Dendritic cell treated with granulocyte-macrophage colony-stimulating factor and Interleukin-4, amounts not matched to agents 40 ng/mL and 50 ng/mL, for 4 days (primary cell): ENCODE measurements around the gene ATF4.
A peak's percentile ranks its signal among the peaks of the same experiment; 100 is the strongest.

Source experiments
- H3K27ac Mint-ChIP-seq: one replicate; pipeline ENCODE4 v1.8.0; 2022; ENCODE audit warnings: mild to moderate bottlenecking, mixed read lengths
- H3K27me3 Mint-ChIP-seq: one replicate; pipeline ENCODE4 v1.8.0; 2022; ENCODE audit warnings: mild to moderate bottlenecking, mixed read lengths
- H3K36me3 Mint-ChIP-seq: one replicate; pipeline ENCODE4 v1.8.0; 2022; ENCODE audit warnings: low read depth, mixed read lengths
- H3K4me1 Mint-ChIP-seq: one replicate; pipeline ENCODE4 v1.8.0; 2022; ENCODE audit warnings: low read depth, mixed read lengths
- H3K4me3 Mint-ChIP-seq: one replicate; pipeline ENCODE4 v1.8.0; 2022; ENCODE audit warnings: mild to moderate bottlenecking, moderate library complexity, mixed read lengths
- H3K9me3 Mint-ChIP-seq: one replicate; pipeline ENCODE4 v1.8.0; 2022; ENCODE audit warnings: mixed read lengths
- intact Hi-C: fragments of 100-400 bp; cut with micrococcal nuclease; formaldehyde crosslinking; loops from one replicate; pipeline ENCODE4 v1.15.0; 2022

Gene ATF4

GRCh38 chr22:39522567-39523300 is 2.4 kb downstream of the ATF4 start:
- Mint-ChIP-seq H3K27ac (peak overlapping the region; percentile 100), H3K27me3 (no peaks in the 10 kb centered on the region), H3K4me1 (peaks cover 73% of the 10 kb centered on the region), H3K36me3 (peaks cover 82% of the 10 kb centered on the region), H3K4me3 (peak overlapping the region; percentile 94), H3K9me3 (no peaks in the 10 kb centered on the region)
- intact Hi-C loops = loop anchor here (10.0 kb wide), 2 partner anchors 208 to 348 kb away; partner anchors contain the start of gene RPL3

DNA sequence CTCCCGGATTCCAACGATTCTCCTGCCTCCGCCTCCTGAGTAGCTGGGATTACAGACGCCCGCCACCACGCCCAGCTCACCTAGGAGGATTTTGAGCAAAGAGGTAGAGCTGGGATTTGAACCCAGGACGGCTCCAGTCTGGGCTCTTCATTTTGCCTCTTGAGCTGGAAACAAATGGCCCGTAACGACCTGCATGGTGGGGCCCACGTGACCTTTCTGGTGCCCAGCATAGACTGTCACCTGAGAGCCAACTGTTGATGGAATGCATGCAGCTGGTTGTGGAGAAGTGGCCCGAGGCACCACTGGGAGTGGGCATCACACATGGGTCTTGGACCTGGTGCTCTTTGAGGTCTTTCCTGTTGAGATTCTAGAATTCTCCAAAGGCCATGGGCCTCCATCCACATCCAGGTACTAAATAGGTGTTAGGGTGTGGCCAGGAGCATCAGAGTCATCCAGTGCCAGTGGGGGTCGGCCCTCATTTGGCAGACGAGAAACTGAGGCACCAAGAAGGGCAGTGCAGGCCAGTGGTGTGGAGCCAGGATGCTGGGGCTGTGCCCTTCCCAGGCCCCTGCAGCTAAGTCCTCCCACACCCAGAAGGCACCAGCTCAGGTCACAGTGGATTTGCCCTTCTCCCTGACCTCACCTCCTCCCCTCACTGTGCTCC is 3.9 kb downstream of the ATF4 start:
- intact Hi-C loops = loop anchor here (10.0 kb wide), 2 partner anchors 209 to 349 kb away; partner anchors contain the start of gene RPL3
- H3K27ac Mint-ChIP-seq = peak overlapping the region; percentile 100
- H3K27me3 Mint-ChIP-seq = no peaks in the 10 kb centered on the region
- H3K9me3 Mint-ChIP-seq = no peaks in the 10 kb centered on the region
- peaks cover 77% of the 10 kb centered on the region for H3K4me1 Mint-ChIP-seq
- H3K36me3 Mint-ChIP-seq = peaks cover 96% of the 10 kb centered on the region
- H3K4me3 Mint-ChIP-seq = peak overlapping the region; percentile 13

- peaks cover 97% of the 10 kb centered on the region for H3K36me3 Mint-ChIP-seq
- intact Hi-C loops = loop anchor here (5.0 to 10.0 kb wide), 3 partner anchors 210 to 692 kb away; partner anchors contain the start of gene RPL3
- H3K9me3 Mint-ChIP-seq = no peaks in the 10 kb centered on the region
- no peaks in the 10 kb centered on the region for H3K27me3 Mint-ChIP-seq
- H3K4me1 Mint-ChIP-seq = peaks cover 84% of the 10 kb centered on the region
- H3K27ac Mint-ChIP-seq = peak overlapping the region; percentile 100
- no peak overlapping the region for H3K4me3 Mint-ChIP-seq
These were observed 4.6 kb downstream of the ATF4 start for GRCh38 chr22:39524753-39525657.

DNA sequence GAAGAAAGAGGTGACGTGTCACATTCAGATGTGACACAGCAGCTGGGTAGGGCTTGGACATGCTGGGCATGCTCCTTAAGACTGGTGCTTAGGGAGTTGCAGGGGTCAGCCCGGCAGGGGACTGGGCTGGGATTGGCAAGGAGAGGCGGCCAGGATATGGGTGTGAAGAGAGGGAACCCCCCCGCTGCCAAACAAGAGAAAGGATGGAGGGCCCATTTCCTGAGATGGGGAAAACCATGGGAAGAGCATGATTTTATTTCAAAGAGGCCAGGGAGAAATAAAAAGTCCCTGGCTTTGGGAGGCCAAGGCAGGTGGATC is 5.3 kb downstream of the ATF4 start:
- H3K4me1 Mint-ChIP-seq = peaks cover 90% of the 10 kb centered on the region
- peaks cover 97% of the 10 kb centered on the region for H3K36me3 Mint-ChIP-seq
- intact Hi-C loops = loop anchor here (5.0 to 10.0 kb wide), 3 partner anchors 211 to 692 kb away; partner anchors contain the start of gene RPL3
- no peaks in the 10 kb centered on the region for H3K27me3 Mint-ChIP-seq
- no peaks in the 10 kb centered on the region for H3K9me3 Mint-ChIP-seq
- H3K27ac Mint-ChIP-seq = peak overlapping the region; percentile 100
- no peak overlapping the region for H3K4me3 Mint-ChIP-seq

DNA sequence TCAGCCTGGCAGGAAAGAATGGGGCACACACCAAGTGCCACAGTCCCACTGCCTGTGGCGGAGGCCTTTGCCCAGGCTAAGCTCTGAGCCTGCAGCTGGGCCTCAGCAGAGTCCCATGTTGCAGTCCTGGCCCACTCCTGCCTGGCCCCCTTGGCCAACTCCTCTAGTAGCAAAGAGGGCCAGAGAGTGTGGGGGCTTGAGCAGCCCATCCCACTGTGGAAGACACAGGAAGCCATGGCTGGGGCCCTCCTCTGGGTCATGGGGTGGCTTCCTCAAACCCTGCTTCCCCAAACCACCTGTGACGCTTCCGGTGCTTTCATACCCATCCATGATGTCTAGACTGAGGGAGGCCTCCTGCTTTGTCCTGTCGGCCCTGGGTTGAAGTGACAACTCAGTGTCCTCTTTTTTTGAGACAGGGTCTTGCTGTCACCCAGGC is 6.4 kb downstream of the ATF4 start:
- Mint-ChIP-seq H3K4me3 (no peak overlapping the region), H3K4me1 (peaks cover 98% of the 10 kb centered on the region), H3K27ac (peak overlapping the region; percentile 100), H3K27me3 (no peaks in the 10 kb centered on the region), H3K36me3 (peaks cover 97% of the 10 kb centered on the region), H3K9me3 (no peaks in the 10 kb centered on the region)
- intact Hi-C loops = loop anchor here (5.0 to 10.0 kb wide), 3 partner anchors 212 to 691 kb away; partner anchors contain the start of gene RPL3

DNA sequence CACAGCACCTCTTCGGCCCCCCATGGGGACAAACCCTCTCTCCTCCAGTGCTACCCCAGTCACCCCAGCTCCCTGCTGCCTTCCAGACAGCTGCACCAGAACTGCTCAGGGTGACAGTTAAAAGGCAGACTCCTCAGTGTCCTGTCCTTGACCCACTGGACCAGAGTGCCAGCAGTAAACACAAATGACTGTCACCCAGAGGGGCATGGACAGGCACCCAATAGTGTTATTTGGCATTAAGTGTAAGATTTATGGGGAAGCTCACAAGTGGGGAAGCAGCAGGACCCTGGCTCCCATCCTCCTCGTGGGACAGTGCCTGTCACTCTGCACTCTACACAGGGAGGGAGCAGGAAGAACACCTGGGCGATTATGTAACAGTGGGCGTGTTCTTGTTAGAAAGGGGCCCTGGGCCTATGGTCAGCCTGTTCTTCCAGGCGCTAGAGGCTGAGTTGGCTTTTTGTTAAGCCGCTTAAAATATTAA is 7.2 kb downstream of the ATF4 start:
- Mint-ChIP-seq H3K27me3 (no peaks in the 10 kb centered on the region), H3K4me1 (peaks cover 94% of the 10 kb centered on the region), H3K36me3 (peaks cover 97% of the 10 kb centered on the region), H3K4me3 (no peak overlapping the region), H3K27ac (peak overlapping the region; percentile 100), H3K9me3 (no peaks in the 10 kb centered on the region)
- intact Hi-C loops = loop anchor here (5.0 to 10.0 kb wide), 3 partner anchors 213 to 690 kb away; partner anchors contain the start of gene RPL3

DNA sequence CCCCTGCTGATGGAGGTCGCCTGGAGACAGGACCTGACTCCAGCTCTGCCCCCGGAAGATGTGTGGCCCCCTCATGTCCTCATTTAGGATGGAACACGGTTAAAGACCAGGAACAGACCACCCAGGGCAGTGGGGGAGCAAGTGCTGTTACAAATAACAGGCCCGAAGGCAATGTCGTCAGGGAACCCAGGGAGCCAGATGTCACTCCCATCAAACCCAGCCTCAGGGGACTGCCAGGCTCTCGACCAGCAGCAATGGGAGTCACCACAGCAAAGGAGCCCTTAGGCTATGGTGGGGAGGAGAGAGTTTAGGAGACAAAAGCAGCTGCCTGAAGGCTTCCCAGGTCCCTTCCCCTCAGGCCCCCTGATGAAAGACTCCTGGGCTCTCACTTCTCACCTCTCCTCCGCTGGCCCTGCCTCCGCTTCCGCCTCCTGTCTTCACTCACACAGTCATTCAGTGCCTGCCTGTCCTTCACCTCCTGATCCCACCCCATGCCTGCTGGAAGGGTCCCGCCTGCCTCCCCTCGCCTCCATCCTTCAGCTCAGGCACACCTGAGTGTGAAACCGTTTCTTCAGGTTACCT is 7.8 kb downstream of the ATF4 start:
- Mint-ChIP-seq H3K4me3 (no peak overlapping the region), H3K27ac (no peak overlapping the region), H3K36me3 (peaks cover 93% of the 10 kb centered on the region), H3K27me3 (no peaks in the 10 kb centered on the region), H3K4me1 (peaks cover 88% of the 10 kb centered on the region), H3K9me3 (no peaks in the 10 kb centered on the region)
- intact Hi-C loops = loop anchor here (5.0 to 10.0 kb wide), 3 partner anchors 213 to 689 kb away; partner anchors contain the start of gene RPL3

DNA sequence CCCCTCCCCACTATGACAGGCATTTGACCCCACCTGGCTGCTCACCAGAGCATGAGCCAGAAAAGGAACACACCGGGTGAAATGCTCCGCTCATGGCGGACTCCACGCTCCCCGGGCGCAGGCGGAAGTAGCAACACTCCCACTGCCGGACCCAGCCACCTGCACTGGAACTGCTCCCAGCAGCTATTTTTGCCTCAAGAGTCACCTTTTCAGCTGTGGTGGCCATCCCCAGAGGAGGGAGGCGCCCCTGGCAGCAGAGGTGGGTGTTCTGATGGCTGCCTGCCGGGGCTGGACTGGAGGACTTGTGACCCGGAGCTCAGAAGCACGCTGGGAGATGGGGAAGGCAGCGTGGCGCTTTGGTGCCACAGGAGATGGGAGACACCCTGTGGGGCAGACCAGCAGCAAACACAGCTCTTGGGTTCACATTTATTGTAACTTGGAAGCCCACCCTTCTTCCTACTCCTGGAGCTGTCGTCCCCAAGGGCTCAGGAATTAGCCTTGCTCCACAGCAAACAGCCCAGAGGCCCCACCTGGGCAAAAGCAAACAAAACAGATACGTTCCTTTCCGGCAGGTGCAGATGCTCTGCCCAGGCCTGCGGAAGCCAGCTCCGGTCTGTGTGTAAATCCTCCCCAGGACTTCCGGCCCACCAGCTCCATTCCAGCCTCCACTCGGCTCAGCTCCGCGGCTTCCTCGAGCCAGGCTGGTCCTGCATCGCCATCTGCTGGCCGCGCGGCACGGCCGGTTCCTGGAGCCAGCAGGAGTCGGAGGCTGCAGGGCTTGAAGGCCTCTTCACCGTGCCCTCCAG is 8.5 kb downstream of the ATF4 start:
- peak overlapping the region; percentile 95 for H3K27ac Mint-ChIP-seq
- peak overlapping the region; percentile 61 for H3K4me3 Mint-ChIP-seq

GRCh38 chr22:39529487-39529851 is 9.1 kb downstream of the ATF4 start:
- Mint-ChIP-seq H3K4me3 (peak overlapping the region; percentile 61), H3K36me3 (peaks cover 80% of the 10 kb centered on the region), H3K27ac (peak overlapping the region; percentile 95), H3K4me1 (peaks cover 82% of the 10 kb centered on the region), H3K9me3 (no peaks in the 10 kb centered on the region), H3K27me3 (no peaks in the 10 kb centered on the region)
- intact Hi-C loops = loop anchor here (1.0 to 10.0 kb wide), 4 partner anchors 36 to 688 kb away; partner anchors contain the start of gene RPL3

More for the DNA sequence above, 8.5 kb downstream of the ATF4 start:
- Mint-ChIP-seq H3K36me3 (peaks cover 86% of the 10 kb centered on the region), H3K9me3 (no peaks in the 10 kb centered on the region), H3K4me1 (peaks cover 82% of the 10 kb centered on the region), H3K27me3 (no peaks in the 10 kb centered on the region)
- intact Hi-C loops = loop anchor here (1.0 to 10.0 kb wide), 4 partner anchors 36 to 688 kb away; partner anchors contain the start of gene RPL3

GRCh38 chr22:39530116-39530515 is 9.8 kb downstream of the ATF4 start:
- Mint-ChIP-seq H3K4me1 (peaks cover 79% of the 10 kb centered on the region), H3K27me3 (no peaks in the 10 kb centered on the region), H3K36me3 (peaks cover 74% of the 10 kb centered on the region), H3K27ac (peak overlapping the region; percentile 95), H3K4me3 (peak overlapping the region; percentile 61), H3K9me3 (no peaks in the 10 kb centered on the region)
- intact Hi-C loops = loop anchor here (5.0 kb wide), 1 partner anchor 512 kb away; no protein-coding TSS in a partner anchor

GRCh38 chr22:39530692-39531331 is 10.4 kb downstream of the ATF4 start:
- Mint-ChIP-seq H3K4me1 (peaks cover 72% of the 10 kb centered on the region), H3K36me3 (peaks cover 67% of the 10 kb centered on the region), H3K9me3 (no peaks in the 10 kb centered on the region), H3K4me3 (peak overlapping the region; percentile 61), H3K27me3 (no peaks in the 10 kb centered on the region), H3K27ac (peak overlapping the region; percentile 95)
- intact Hi-C loops = loop anchor here (5.0 kb wide), 1 partner anchor 511 kb away; no protein-coding TSS in a partner anchor
